KMS-11 (cell line): Measurements from ENCODE around the gene HHIPL1.

Experiments used
- H2AFZ ChIP-seq: fragments of 200-600 bp; sonication (generic); 2 replicates; pipeline ENCODE4 v1.6.1; 2016; ENCODE audit warnings: antibody characterized with exemption, mixed run types, low read depth
- H3K27ac ChIP-seq: fragments of 200-600 bp; sonication (generic); 2 replicates; pipeline ENCODE4 v1.6.1; 2016; ENCODE audit warnings: mild to moderate bottlenecking, mixed run types
- H3K27me3 ChIP-seq: fragments of 200-600 bp; sonication (generic); 2 replicates; pipeline ENCODE4 v1.6.1; 2017; ENCODE audit warnings: mild to moderate bottlenecking, low read depth, mixed run types, moderate library complexity; ENCODE audit not compliant: insufficient read depth
- H3K36me3 ChIP-seq: fragments of 200-600 bp; sonication (generic); 2 replicates; pipeline ENCODE4 v1.6.1; 2017; ENCODE audit warnings: mild to moderate bottlenecking, mixed run types; ENCODE audit not compliant: insufficient read depth
- H3K4me1 ChIP-seq: fragments of 200-600 bp; sonication (generic); 2 replicates; pipeline ENCODE4 v1.6.1; 2016; ENCODE audit warnings: mild to moderate bottlenecking, low read depth, mixed run types; ENCODE audit not compliant: poor library complexity, severe bottlenecking
- H3K4me2 ChIP-seq: fragments of 200-600 bp; sonication (generic); 2 replicates; pipeline ENCODE4 v1.7.0; 2016; ENCODE audit warnings: mild to moderate bottlenecking, mixed run types
- H3K4me3 ChIP-seq: fragments of 200-600 bp; sonication (generic); IDR thresholded peaks from 2 replicates; pipeline ENCODE4 v1.6.1; 2017; ENCODE audit warnings: low read depth, low read length, mixed read lengths; ENCODE audit not compliant: insufficient read depth
- H3K79me2 ChIP-seq: fragments of 200-600 bp; sonication (generic); 2 replicates; pipeline ENCODE4 v1.6.1; 2016; ENCODE audit warnings: low read depth, mixed run types; ENCODE audit not compliant: insufficient read depth
- H3K9ac ChIP-seq: fragments of 200-600 bp; sonication (generic); 2 replicates; pipeline ENCODE4 v1.6.1; 2016; ENCODE audit warnings: mild to moderate bottlenecking, mixed run types
- H4K20me1 ChIP-seq: fragments of 200-600 bp; sonication (generic); 2 replicates; pipeline ENCODE4 v1.6.1; 2016; ENCODE audit warnings: mild to moderate bottlenecking, mixed run types; ENCODE audit not compliant: insufficient read depth
- CTCF ChIP-seq: fragments of 200-600 bp; sonication (generic); conservative IDR thresholded peaks from 2 replicates; pipeline ENCODE4 v1.6.1; 2017; ENCODE audit warnings: low read depth, mild to moderate bottlenecking, antibody characterized with exemption, low read length, moderate library complexity, mixed read lengths

The HHIPL1 gene

GRCh38 chr14:99713972-99714371 is 69.0 kb downstream of the HHIPL1 start:
- H3K4me1 ChIP-seq, result no peaks in the 10 kb centered on the region
- no peaks in the 10 kb centered on the region for H4K20me1 ChIP-seq

GRCh38 chr14:99715266-99716000 is 70.5 kb downstream of the HHIPL1 start:
- Histone ChIP-seq H3K4me2 (no peak overlapping the region), H2AFZ (no peak overlapping the region), H3K79me2 (no peaks in the 10 kb centered on the region), H3K4me1 (no peaks in the 10 kb centered on the region), H3K27ac (no peak overlapping the region), H3K27me3 (no peaks in the 10 kb centered on the region), H3K36me3 (no peaks in the 10 kb centered on the region), H4K20me1 (no peaks in the 10 kb centered on the region), H3K9ac (no peak overlapping the region), H3K4me3 (no peak overlapping the region)
- TF ChIP-seq CTCF, result no peak

More at GRCh38 chr14:99713972-99714371, 69.0 kb downstream of the HHIPL1 start:
- TF ChIP-seq CTCF, result no peak
- Histone ChIP-seq H3K79me2 (no peaks in the 10 kb centered on the region), H3K27ac (no peak overlapping the region), H3K4me3 (no peak overlapping the region), H2AFZ (no peak overlapping the region), H3K9ac (no peak overlapping the region), H3K4me2 (no peak overlapping the region), H3K36me3 (no peaks in the 10 kb centered on the region), H3K27me3 (no peaks in the 10 kb centered on the region)

GRCh38 chr14:99716091-99716849 is 71.3 kb downstream of the HHIPL1 start:
- no peaks in the 10 kb centered on the region for H3K27me3 ChIP-seq

More at GRCh38 chr14:99716091-99716849, 71.3 kb downstream of the HHIPL1 start:
- no peak overlapping the region for H3K27ac ChIP-seq
- no peak overlapping the region for H3K4me3 ChIP-seq
- H3K9ac ChIP-seq, result no peak overlapping the region
- H3K36me3 ChIP-seq, result no peaks in the 10 kb centered on the region
- H3K4me2 ChIP-seq, result no peak overlapping the region
- no peaks in the 10 kb centered on the region for H4K20me1 ChIP-seq
- no peaks in the 10 kb centered on the region for H3K79me2 ChIP-seq
- TF ChIP-seq CTCF, result no peak
- no peak overlapping the region for H2AFZ ChIP-seq
- H3K4me1 ChIP-seq, result no peaks in the 10 kb centered on the region
